ENCODE results near the gene RXRA. TPM values are rescaled to one million over a fixed set of nuclear protein-coding genes. Genes with fewer than 3 reads are reported as not detected.

RXRA gene
- total and polyA plus RNA-seq, 2 donors (not counting 1 experiment from before 2014, with no cell fraction given), result 2.6 to 6.8 TPM

DNA sequence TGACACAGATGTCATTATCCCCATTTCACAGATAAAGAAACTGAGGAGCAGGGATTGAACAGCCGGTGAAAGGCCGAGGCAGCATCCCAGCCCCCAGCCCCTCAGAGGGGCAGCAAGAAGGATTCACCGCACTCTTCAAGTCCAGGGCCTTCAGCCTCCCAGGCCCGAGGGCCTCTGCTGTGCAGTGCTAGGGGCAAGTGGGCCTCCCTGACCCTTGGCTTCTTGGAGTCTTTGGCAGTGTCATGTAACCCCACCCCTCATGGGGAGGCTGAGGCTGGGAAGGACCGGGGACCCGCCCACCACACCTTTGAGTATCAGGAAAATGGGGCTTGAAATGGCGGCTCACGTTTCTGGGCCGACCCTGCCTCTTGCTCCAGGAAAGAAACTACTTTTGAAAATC, 28.7 kb upstream of the RXRA start:
- ATAC-seq (ENCODE audit: low read depth) (no peak), DNase-seq (no peak)
- H3K27me3 ChIP-seq (replicated peaks in 1 of 4; ENCODE audit: control extremely low read depth in 1 of 4, control insufficient read depth in 3 of 4, insufficient read depth in 4 of 4, low read length in 3 of 4), result no peaks in the 10 kb centered on the region
- H4K20me1 ChIP-seq (ENCODE audit: control insufficient read depth, insufficient read depth, low read length, poor library complexity, severe bottlenecking), result no peaks in the 10 kb centered on the region
- Mint-ChIP-seq H3K27me3 (peaks cover 3% of the 10 kb centered on the region), H3K4me1 (peaks cover 17% of the 10 kb centered on the region), H3K9me3 (ENCODE audit: insufficient read depth) (no peaks in the 10 kb centered on the region), H3K27ac (no peak overlapping the region), H3K4me3 (no peak overlapping the region)
- H3K27ac ChIP-seq (ENCODE audit: low read length in 2 of 2), result no peak overlapping the region
- intact Hi-C loops (cut with micrococcal nuclease), result no loop called here
- 98% methylated on average over 8 of the region's 9 CpGs for WGBS (ENCODE audit: insufficient coverage)
- TF ChIP-seq, protein P1, sequence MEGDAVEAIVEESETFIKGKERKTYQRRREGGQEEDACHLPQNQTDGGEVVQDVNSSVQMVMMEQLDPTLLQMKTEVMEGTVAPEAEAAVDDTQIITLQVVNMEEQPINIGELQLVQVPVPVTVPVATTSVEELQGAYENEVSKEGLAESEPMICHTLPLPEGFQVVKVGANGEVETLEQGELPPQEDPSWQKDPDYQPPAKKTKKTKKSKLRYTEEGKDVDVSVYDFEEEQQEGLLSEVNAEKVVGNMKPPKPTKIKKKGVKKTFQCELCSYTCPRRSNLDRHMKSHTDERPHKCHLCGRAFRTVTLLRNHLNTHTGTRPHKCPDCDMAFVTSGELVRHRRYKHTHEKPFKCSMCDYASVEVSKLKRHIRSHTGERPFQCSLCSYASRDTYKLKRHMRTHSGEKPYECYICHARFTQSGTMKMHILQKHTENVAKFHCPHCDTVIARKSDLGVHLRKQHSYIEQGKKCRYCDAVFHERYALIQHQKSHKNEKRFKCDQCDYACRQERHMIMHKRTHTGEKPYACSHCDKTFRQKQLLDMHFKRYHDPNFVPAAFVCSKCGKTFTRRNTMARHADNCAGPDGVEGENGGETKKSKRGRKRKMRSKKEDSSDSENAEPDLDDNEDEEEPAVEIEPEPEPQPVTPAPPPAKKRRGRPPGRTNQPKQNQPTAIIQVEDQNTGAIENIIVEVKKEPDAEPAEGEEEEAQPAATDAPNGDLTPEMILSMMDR (IDR thresholded peaks at IDR 0.05), result no peak
- no peak for TF ChIP-seq EZH2 (IDR thresholded peaks at IDR 0.05; ENCODE audit: borderline replicate concordance, insufficient read depth, low read depth, low read length, poor library complexity, severe bottlenecking)
- H3K9ac ChIP-seq (ENCODE audit: low read length), result no peak overlapping the region
- H3K79me2 ChIP-seq (ENCODE audit: control insufficient read depth, insufficient read depth, low read length), result no peaks in the 10 kb centered on the region
- ChIA-PET CTCF (no interaction called here), POLR2A (no interaction called here)
- no peak overlapping the region for H2AFZ ChIP-seq (ENCODE audit: insufficient read depth, low read depth, low read length, poor library complexity, severe bottlenecking)
- H3K4me1 ChIP-seq (ENCODE audit: control insufficient read depth in 2 of 2, insufficient read depth in 2 of 2, low read length in 2 of 2), result peaks cover 14 to 17% of the 10 kb centered on the region in 2 donors
- H3K4me3 ChIP-seq (ENCODE audit: control extremely low read depth in 1 of 5, extremely low read depth in 1 of 5, insufficient read depth in 1 of 5, low read depth in 2 of 5, low read length in 4 of 5), result no peak overlapping the region
- no peaks in the 10 kb centered on the region for H3K36me3 ChIP-seq (replicated peaks in 1 of 2; ENCODE audit: control extremely low read depth in 1 of 2, control insufficient read depth in 1 of 2, extremely low read depth in 1 of 2, insufficient read depth in 2 of 2, low read length in 1 of 2)
- H3K9me3 ChIP-seq (ENCODE audit: control extremely low read depth in 1 of 3, control insufficient read depth in 2 of 3, insufficient read depth in 1 of 3, low read length in 2 of 3), result peaks cover 0 to 4% (median 0%) of the 10 kb centered on the region in 3 donors
- no peak overlapping the region for H3K4me2 ChIP-seq (replicated peaks; ENCODE audit: low read depth, low read length, poor library complexity, severe bottlenecking)

DNA sequence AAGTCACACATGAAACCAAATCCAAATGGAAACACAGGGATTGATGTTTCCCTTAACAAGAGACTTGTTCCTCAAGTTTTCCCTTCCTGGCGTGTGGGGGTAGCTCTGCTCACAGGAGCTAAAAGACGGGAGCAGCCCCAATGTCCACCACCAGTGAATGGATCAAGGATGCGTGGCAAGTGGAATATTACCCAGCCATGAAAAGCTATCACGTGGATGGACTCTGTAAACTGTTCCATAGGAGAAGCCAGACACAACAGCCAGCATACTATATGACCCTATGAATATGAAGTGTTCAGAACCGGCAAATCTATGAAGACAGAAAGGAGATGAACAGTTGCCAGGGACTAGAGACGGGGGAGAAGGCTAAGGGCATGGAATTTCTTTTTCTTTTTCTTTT, 28.3 kb upstream of the RXRA start:
- intact Hi-C loops (cut with micrococcal nuclease), result no loop called here
- ATAC-seq (ENCODE audit: low read depth) (no peak), DNase-seq (no peak)
- Histone ChIP-seq H3K9ac (ENCODE audit: low read length) (no peak overlapping the region), H3K4me3 (ENCODE audit: control extremely low read depth in 1 of 5, extremely low read depth in 1 of 5, insufficient read depth in 1 of 5, low read depth in 2 of 5, low read length in 4 of 5) (no peak overlapping the region), H3K4me2 (replicated peaks; ENCODE audit: low read depth, low read length, poor library complexity, severe bottlenecking) (no peak overlapping the region), H4K20me1 (ENCODE audit: control insufficient read depth, insufficient read depth, low read length, poor library complexity, severe bottlenecking) (no peaks in the 10 kb centered on the region), H3K4me1 (ENCODE audit: control insufficient read depth in 2 of 2, insufficient read depth in 2 of 2, low read length in 2 of 2) (peaks cover 13 to 14% of the 10 kb centered on the region in 2 donors), H3K9me3 (ENCODE audit: control extremely low read depth in 1 of 3, control insufficient read depth in 2 of 3, insufficient read depth in 1 of 3, low read length in 2 of 3) (peaks cover 0 to 4% (median 0%) of the 10 kb centered on the region in 3 donors), H2AFZ (ENCODE audit: insufficient read depth, low read depth, low read length, poor library complexity, severe bottlenecking) (no peak overlapping the region), H3K27me3 (replicated peaks in 1 of 4; ENCODE audit: control extremely low read depth in 1 of 4, control insufficient read depth in 3 of 4, insufficient read depth in 4 of 4, low read length in 3 of 4) (no peaks in the 10 kb centered on the region), H3K79me2 (ENCODE audit: control insufficient read depth, insufficient read depth, low read length) (no peaks in the 10 kb centered on the region), H3K27ac (ENCODE audit: low read length in 2 of 2) (no peak overlapping the region), H3K36me3 (replicated peaks in 1 of 2; ENCODE audit: control extremely low read depth in 1 of 2, control insufficient read depth in 1 of 2, extremely low read depth in 1 of 2, insufficient read depth in 2 of 2, low read length in 1 of 2) (no peaks in the 10 kb centered on the region)
- ChIA-PET CTCF (no interaction called here), POLR2A (no interaction called here)
- WGBS (ENCODE audit: insufficient coverage), result 100% methylated on average over 1 of the region's 6 CpGs
- Mint-ChIP-seq H3K4me1 (peaks cover 15% of the 10 kb centered on the region), H3K9me3 (ENCODE audit: insufficient read depth) (no peaks in the 10 kb centered on the region), H3K4me3 (no peak overlapping the region), H3K27me3 (peaks cover 3% of the 10 kb centered on the region), H3K27ac (no peak overlapping the region)
- TF ChIP-seq, protein P1 (IDR thresholded peaks at IDR 0.05), result no peak
- no peak for TF ChIP-seq EZH2 (IDR thresholded peaks at IDR 0.05; ENCODE audit: borderline replicate concordance, insufficient read depth, low read depth, low read length, poor library complexity, severe bottlenecking)
